HepG2 (cell line): Measurements from ENCODE around the gene POLR1D. TPM values are rescaled to one million over a fixed set of nuclear protein-coding genes. Genes with fewer than 3 reads are reported as not detected.

Experiments used
- ATF4 ChIP-seq, 2 experiments: fragments of 450-650 bp in 1 of 2; sonication (generic) in 1 of 2; formaldehyde crosslinking; IDR thresholded peaks; 2 replicates each; pipeline versions ENCODE4 v1.5.0 to v1.8.0; 2020 to 2022; ENCODE audit warnings: mild to moderate bottlenecking in 1 of 2, missing genetic modification reagents in 1 of 2
- ERF ChIP-seq: IDR thresholded peaks from 2 replicates; pipeline ENCODE4 v1.6.1; 2018; ENCODE audit warnings: missing biosample characterization, missing genetic modification reagents
- FOXP1 ChIP-seq, 2 experiments: fragments of 450-650 bp in 1 of 2; IDR thresholded peaks; 2 replicates each; pipeline ENCODE4 v1.6.1; 2017 to 2018; ENCODE audit warnings: antibody characterized with exemption in 1 of 2
- GATAD2A ChIP-seq: IDR thresholded peaks from 2 replicates; pipeline ENCODE4 v1.6.1; 2016
- ISL2 ChIP-seq: sonication (generic); formaldehyde crosslinking; IDR thresholded peaks from 2 replicates; pipeline ENCODE4 v1.5.0; 2020; ENCODE audit warnings: missing genetic modification reagents
- MED1 ChIP-seq: sonication (generic); formaldehyde crosslinking; IDR thresholded peaks from 2 replicates; pipeline ENCODE4 v1.4.0; 2020; ENCODE audit warnings: missing genetic modification reagents
- NFE2L2 ChIP-seq: fragments of 150-350 bp; IDR thresholded peaks from 2 replicates; pipeline ENCODE4 v1.6.1; 2014; ENCODE audit warnings: low read length
- NFIC ChIP-seq: IDR thresholded peaks from 2 replicates; pipeline ENCODE4 v1.6.1; 2012; ENCODE audit warnings: mild to moderate bottlenecking, low read length, inconsistent platforms
- NR2F2 ChIP-seq: IDR thresholded peaks from 2 replicates; pipeline ENCODE4 v1.6.1; 2012; ENCODE audit warnings: low read depth, inconsistent platforms, borderline replicate concordance
- NR2F6 ChIP-seq, 2 experiments: IDR thresholded peaks; 2 replicates each; pipeline ENCODE4 v1.6.1; 2016; ENCODE audit warnings: antibody characterized with exemption in 1 of 2, mild to moderate bottlenecking in 1 of 2
- PHF5A ChIP-seq: IDR thresholded peaks from one replicate; pipeline ENCODE4 v1.6.1; 2018; ENCODE audit warnings: low read depth, missing genetic modification reagents; ENCODE audit not compliant: unreplicated experiment
- PITX1 ChIP-seq: sonication (generic); formaldehyde crosslinking; IDR thresholded peaks from 2 replicates; pipeline ENCODE4 v1.5.1; 2020; ENCODE audit warnings: mild to moderate bottlenecking, missing genetic modification reagents
- RERE ChIP-seq: IDR thresholded peaks from 2 replicates; pipeline ENCODE4 v1.6.1; 2016; ENCODE audit warnings: low read depth, missing genetic modification reagents, missing compliant biosample characterization
- SOX5 ChIP-seq: IDR thresholded peaks from 2 replicates; pipeline ENCODE4 v1.6.1; 2016; ENCODE audit warnings: borderline replicate concordance
- TCF7 ChIP-seq: sonication (generic); IDR thresholded peaks from 2 replicates; pipeline ENCODE4 v1.6.1; 2016; ENCODE audit warnings: antibody characterized with exemption, low read depth
- THYN1 ChIP-seq: sonication (generic); formaldehyde crosslinking; IDR thresholded peaks from 2 replicates; pipeline ENCODE4 v1.8.1; 2023; ENCODE audit warnings: low read depth, mild to moderate bottlenecking, moderate library complexity, missing genetic modification reagents, borderline replicate concordance
- ZMAT5 ChIP-seq: sonication (generic); formaldehyde crosslinking; IDR thresholded peaks from 2 replicates; pipeline ENCODE4 v1.5.0; 2020; ENCODE audit warnings: mild to moderate bottlenecking, low read depth, missing genetic modification reagents, borderline replicate concordance
- ZMYM4 ChIP-seq: sonication (generic); formaldehyde crosslinking; IDR thresholded peaks from 2 replicates; pipeline ENCODE4 v1.8.1; 2023; ENCODE audit warnings: mild to moderate bottlenecking, missing genetic modification reagents
- ZNF354B ChIP-seq: sonication (generic); formaldehyde crosslinking; IDR thresholded peaks from 2 replicates; pipeline ENCODE4 v1.8.0; 2022; ENCODE audit warnings: mild to moderate bottlenecking, missing genetic modification reagents
- ZNF503 ChIP-seq: sonication (generic); formaldehyde crosslinking; IDR thresholded peaks from 2 replicates; pipeline ENCODE4 v1.4.0; 2020; ENCODE audit warnings: missing genetic modification reagents
- ZNF562 ChIP-seq: sonication (generic); formaldehyde crosslinking; IDR thresholded peaks from 2 replicates; pipeline ENCODE4 v1.8.0; 2022; ENCODE audit warnings: missing genetic modification reagents, borderline replicate concordance
- ZNF816 ChIP-seq: sonication (generic); formaldehyde crosslinking; IDR thresholded peaks from 2 replicates; pipeline ENCODE4 v1.8.0; 2022; ENCODE audit warnings: missing genetic modification reagents, mild to moderate bottlenecking, borderline replicate concordance
- ZNF839 ChIP-seq: sonication (generic); formaldehyde crosslinking; IDR thresholded peaks from 2 replicates; pipeline ENCODE4 v1.4.0; 2020; ENCODE audit warnings: missing genetic modification reagents, mild to moderate bottlenecking, borderline replicate concordance
- ZSCAN30 ChIP-seq: sonication (generic); formaldehyde crosslinking; IDR thresholded peaks from 2 replicates; pipeline ENCODE4 v1.5.0; 2020; ENCODE audit warnings: mild to moderate bottlenecking, missing genetic modification reagents
- polyA plus RNA-seq, 8 experiments: library from polyadenylated mRNA; depleted of rRNA in 3 of 8; stranded (reverse) in 7 of 8; unstranded in 1 of 8; fragments of >200 nt; fragmentation: Illumina TruSeq in 4 of 8; extraction: Trizol in 4 of 8; gene quantifications; 2 replicates each; pipeline versions ENCODE4 v1.2.1 to v1.2.3, GENCODE V29; 2011 to 2016; ENCODE audit warnings: low read depth in 4 of 8, missing spikeins in 1 of 8, mixed read lengths in 1 of 8; ENCODE audit not compliant: insufficient read depth in 1 of 8
- total RNA-seq, 5 experiments: library from RNA; depleted of rRNA; stranded (reverse); fragments of >200 nt; fragmentation: Illumina TruSeq; extraction: Trizol; gene quantifications; 2 replicates each; pipeline ENCODE4 v1.2.3, GENCODE V29; 2016; ENCODE audit warnings: low read depth in 1 of 5

POLR1D gene
- total and polyA plus RNA-seq, 2 of the 13 experiments (the other 11 are each of a cell fraction or from before 2014, with no cell fraction given): 183 to 490 TPM

GRCh38 chr13:27625839-27626238, 4.1 kb downstream of the POLR1D start (continued):
- TF ChIP-seq RERE (CRISPR knock-in tag) (0 out of 2 replicates have a peak, but pooled peaks have one; percentile 51), THYN1 (no peak), FOXP1 (IDR thresholded peaks at IDR 0.05) (no peak), FOXP1 (CRISPR knock-in tag; IDR thresholded peaks at IDR 0.05) (peak; percentile 62; the same call in 1 of the 2 replicates), ZNF503 (CRISPR knock-in tag) (peak; percentile 80; the same call in 1 of the 2 replicates), NFE2L2 (no peak), ZMYM4 (no peak; the same call in 1 of the 2 replicates), NFIC (peak; percentile 60; the same call in 1 of the 2 replicates), ZMAT5 (CRISPR knock-in tag) (no peak), ISL2 (CRISPR knock-in tag) (peak; percentile 90), ZNF562 (CRISPR knock-in tag) (no peak), ZNF839 (CRISPR knock-in tag) (no peak), ATF4 (CRISPR knock-in tag; IDR thresholded peaks at IDR 0.05) (no peak), ZNF816 (CRISPR knock-in tag) (no peak), PITX1 (CRISPR knock-in tag) (peak; percentile 84), TCF7 (peak; percentile 90), ZNF354B (CRISPR knock-in tag) (no peak), ZSCAN30 (CRISPR knock-in tag) (no peak), PHF5A (CRISPR knock-in tag) (no peak), MED1 (CRISPR knock-in tag) (peak; percentile 88), NR2F2 (peak; percentile 67; the same call in 1 of the 2 replicates), NR2F6 (IDR thresholded peaks at IDR 0.05) (peak; percentile 79; the same call in 1 of the 2 replicates), NR2F6 (CRISPR knock-in tag; IDR thresholded peaks at IDR 0.05) (peak; percentile 45; the same call in 1 of the 2 replicates), ERF (0 out of 2 replicates have a peak, but pooled peaks have one; percentile 20), SOX5 (CRISPR knock-in tag) (peak; percentile 84; the same call in 1 of the 2 replicates), GATAD2A (CRISPR knock-in tag) (peak; percentile 81)
